KOPT-K1 (cell line): ENCODE data around the gene EIF1.
"Not testable (repeated sequence)": the region's sequence is repeated elsewhere in the genome, so short reads cannot be mapped to it uniquely, and the experiment has no call there.

Experiments used
- H3K27ac ChIP-seq: fragments of 200-600 bp; sonication (generic); 2 replicates; pipeline ENCODE4 v1.5.1; 2016; ENCODE audit warnings: antibody characterized with exemption, mild to moderate bottlenecking, low read depth, low read length; ENCODE audit not compliant: poor library complexity, severe bottlenecking
- H3K36me3 ChIP-seq: fragments of 200-600 bp; sonication (generic); 2 replicates; pipeline ENCODE4 v1.5.1; 2017; ENCODE audit warnings: antibody characterized with exemption, mild to moderate bottlenecking, low read length, moderate library complexity; ENCODE audit not compliant: insufficient read depth
- H3K9me3 ChIP-seq: fragments of 200-600 bp; sonication (generic); 2 replicates; pipeline ENCODE4 v1.5.1; 2017; ENCODE audit warnings: antibody characterized with exemption, low read length, mild to moderate bottlenecking; ENCODE audit not compliant: insufficient read depth, poor library complexity, severe bottlenecking

Gene EIF1

DNA sequence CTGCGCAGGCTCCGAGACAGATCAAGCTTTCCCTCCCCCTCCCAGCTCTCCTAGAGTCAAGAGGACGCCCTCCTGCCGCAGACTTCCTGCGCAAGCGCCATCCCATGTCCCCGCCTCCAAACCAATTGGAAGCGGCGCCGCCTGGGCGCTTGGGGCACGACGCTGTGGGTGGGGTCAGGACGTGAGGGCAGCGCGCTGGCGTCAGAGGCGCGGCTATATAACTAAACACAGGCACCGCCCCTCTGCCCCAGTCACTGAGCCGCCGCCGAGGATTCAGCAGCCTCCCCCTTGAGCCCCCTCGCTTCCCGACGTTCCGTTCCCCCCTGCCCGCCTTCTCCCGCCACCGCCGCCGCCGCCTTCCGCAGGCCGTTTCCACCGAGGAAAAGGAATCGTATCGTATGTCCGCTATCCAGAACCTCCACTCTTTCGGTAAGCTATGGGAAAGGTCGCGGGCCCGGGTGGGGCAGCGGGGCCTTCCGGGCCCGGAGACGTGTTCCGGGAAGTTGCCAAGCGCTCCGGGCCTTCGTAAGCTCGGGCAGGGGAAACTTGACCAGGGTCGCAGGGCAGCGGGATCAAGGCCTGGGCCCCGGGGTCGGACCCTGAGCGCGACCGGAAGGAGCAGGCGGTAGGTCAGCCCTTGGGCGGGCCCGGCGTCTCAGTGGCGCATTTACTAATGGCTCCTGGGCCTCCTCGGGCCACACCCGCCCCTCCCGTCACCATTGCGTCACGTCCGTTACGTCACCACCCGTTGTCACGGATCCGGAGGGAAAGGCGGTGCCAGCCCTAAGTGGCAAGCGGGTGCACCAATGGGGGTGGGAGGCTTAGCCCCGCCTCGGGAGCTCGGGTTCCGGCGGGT is at the start of gene EIF1:
TSS of gene EIF1 (plus strand) at position 245 of the 856 bp plus-strand sequence. CDS start at position 399, 154 bp downstream.
- peaks cover 45% of the 10 kb centered on the region for H3K36me3 ChIP-seq
- no peaks in the 10 kb centered on the region for H3K9me3 ChIP-seq
- H3K27ac ChIP-seq = peak within 1 kb of the TSS; percentile 95

DNA sequence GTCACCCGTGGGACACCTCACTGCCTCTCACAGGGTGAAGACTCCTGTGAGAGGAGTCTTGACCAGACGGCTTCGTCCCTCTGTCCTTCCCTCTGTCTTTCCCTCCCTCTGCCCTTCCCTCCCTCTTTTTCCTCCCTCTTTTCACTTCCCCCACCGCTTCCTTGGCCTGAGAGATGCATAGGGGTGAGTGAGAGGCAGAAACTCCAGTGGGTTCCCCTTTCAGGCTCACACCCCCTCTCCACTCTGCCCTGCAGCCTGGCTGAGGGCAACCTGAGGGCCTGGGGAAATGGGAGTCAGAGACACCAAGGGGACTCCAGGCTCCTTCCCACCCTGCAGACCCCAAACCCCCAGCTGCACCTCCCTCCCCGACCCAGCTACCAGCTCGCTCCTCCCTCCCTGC is 49.7 kb upstream of the EIF1 start:
- no peaks in the 10 kb centered on the region for H3K36me3 ChIP-seq
- no peak overlapping the region for H3K27ac ChIP-seq

DNA sequence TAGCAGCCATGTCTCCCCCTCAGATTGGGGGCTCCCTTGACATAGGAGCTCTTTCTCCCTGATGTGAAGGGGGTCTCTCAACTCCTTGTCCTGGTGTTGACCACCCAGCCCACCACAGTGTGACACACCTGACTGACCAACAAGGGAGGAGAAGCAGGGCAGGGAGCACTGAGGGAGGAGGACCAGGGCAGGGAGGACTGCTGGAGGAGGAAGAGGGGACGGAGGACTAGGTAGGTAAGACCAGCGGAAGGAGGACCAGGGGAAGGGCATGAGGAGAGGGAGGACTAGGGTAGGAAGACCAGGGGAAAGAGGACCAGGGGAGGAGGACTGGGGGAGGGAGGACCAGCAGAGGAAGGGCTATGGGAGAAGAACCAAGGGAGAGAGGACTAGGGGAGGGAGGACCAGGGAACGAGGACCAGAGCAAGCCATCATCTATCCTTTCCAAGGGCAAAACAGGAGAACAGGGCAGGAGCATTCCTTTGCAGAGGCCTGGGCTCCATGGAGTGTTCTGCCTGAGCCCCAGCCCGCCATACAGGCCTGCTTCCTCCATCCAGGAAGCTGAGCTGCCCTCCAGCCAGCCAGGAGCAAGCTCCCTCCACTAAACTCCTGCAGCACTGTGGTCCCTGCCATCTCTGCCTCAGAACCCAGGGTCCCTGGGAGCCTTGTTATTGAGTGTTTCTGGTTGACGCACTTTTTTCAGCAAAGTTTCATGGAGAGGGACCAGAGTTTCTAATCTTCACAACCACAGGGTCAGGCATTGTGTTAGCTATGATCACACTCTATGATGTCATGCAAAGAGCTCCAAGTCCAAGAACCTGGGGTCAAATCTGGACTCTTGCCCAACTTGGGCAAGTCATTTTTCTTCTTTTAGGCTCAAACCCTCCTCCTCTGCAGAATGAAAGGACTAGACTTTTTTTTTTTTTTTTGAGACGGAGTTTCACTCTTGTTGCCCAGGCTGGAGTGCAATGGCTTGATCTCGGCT is 48.9 kb upstream of the EIF1 start:
- H3K36me3 ChIP-seq = no peaks in the 10 kb centered on the region
- no peak overlapping the region for H3K27ac ChIP-seq
- no peaks in the 10 kb centered on the region for H3K9me3 ChIP-seq

More for the DNA sequence above, 49.7 kb upstream of the EIF1 start:
- H3K9me3 ChIP-seq = no peaks in the 10 kb centered on the region

DNA sequence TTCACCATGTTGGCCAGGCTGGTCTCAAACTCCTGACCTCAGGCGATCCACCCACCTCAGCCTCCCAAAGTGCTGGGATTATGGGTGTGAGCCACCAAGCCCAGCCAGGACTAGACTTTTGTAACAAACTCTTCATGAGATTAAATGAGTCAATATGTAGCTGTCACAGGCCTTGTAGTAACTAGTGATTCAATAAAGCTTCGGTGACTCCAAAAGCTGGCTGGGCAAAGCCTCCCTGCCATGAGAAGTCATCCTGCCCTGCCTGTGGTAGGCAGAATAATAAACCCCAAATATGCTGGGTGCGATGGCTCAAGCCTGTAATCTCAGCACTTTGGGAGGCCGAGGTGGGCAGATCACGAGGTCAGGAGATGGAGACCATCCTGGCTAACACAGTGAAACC is 48.1 kb upstream of the EIF1 start:
- H3K36me3 ChIP-seq, H3K9me3 ChIP-seq, H3K27ac ChIP-seq: not testable (repeated sequence)

DNA sequence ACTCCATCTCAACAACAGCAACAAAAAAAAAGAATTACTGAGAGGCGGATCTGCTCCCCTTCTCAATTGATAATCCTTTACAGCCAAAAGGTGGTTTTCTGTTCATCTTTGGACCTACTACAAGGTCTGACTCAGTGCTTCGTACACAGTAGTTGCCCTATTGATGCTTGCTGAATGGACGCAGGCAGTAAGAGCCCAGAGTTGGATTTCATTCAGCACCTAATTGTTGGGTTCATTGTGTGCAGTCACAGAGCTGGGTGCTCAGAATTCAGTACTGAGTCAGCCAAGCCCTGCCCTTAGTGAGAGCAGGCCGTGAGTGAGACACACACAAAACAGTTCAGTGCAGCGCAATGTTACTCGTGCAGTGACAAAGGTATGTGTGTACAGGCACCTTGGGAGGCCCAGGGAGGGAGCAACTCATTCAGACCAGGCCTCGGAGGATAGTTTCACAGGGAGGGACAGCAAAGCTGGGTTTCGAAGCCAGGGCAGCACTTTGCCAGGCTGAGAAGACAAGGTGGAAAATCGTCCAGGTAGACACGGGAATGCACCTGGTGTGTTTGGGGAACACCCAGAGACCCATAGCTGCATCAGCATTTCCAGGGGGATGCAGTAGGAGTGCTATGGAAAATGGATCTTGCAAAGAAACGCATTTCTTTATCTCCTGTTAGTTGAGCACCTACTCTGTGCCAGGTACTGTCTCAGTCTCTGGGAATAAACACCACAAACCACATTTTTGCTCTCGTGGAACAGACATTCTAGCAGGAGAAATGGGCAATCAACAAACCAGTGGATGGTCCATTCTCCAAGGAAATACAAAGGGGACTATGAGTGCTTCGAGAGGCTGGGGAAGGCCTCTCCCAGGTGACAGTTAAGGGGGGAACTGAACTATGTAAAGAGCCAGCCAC is 46.2 kb upstream of the EIF1 start:
- Histone ChIP-seq H3K36me3 (no peaks in the 10 kb centered on the region), H3K9me3 (no peaks in the 10 kb centered on the region), H3K27ac (no peak overlapping the region)

DNA sequence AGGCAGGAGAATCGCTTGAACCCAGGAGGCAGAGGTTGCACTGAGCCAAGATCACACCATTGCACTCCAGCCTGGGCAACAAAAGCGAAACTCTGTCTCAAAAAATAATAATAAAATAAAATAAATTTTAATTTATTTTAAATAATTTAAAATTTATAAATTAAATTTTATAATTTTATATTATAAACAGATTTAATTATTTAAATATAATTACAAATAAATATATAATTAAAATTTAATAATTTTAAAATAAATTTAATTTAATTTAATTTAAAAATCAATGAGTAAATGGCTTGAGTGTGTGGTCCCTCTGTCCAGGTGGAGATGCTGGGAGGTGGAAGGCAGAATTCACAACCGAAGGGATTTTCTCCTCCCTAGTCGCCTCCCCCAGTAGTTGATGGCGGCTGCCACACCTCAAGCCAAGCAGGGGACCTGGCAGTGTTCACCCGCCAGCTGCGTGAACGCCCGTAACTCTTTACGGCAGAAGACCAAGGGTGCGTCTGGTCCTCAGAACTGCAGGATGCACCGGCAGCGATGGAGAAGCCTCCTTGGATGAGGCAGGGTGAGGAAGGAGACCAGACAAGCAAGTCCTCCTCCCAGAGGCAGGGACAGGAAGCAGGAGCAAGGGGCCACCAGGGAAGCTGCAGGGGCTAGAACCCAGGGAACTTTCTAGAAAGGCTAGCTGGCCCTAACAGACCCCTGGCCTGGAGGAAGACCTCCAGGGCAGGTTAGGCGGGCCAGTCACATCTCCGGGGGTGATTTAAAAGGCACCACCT is 41.5 kb upstream of the EIF1 start:
- Histone ChIP-seq H3K27ac (no peak overlapping the region), H3K9me3 (no peaks in the 10 kb centered on the region), H3K36me3 (no peaks in the 10 kb centered on the region)

DNA sequence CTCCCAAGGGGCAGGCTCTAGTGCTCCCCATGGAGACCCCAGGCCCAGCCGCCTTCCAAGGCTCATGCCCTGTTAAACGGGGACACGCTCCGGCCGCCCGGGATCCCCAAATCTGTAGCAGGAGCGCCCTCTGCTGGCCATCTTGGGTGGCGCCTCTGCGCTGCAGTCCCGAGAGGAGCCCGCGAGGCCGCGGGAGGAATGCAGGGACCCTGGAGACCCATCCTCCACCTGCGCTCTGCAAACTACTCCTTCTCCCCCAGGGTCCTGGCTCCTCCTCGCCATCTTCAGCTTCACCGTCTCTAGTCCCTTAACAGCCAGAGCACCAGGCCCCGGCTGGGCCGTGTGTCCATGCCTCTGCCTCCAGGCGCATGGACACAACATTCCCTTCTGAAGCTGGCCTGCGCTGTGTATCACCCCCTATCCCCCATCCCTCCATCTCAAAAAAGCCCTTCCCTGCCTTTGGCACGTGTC is 40.7 kb upstream of the EIF1 start:
- Histone ChIP-seq H3K9me3 (no peaks in the 10 kb centered on the region), H3K27ac (no peak overlapping the region), H3K36me3 (no peaks in the 10 kb centered on the region)

DNA sequence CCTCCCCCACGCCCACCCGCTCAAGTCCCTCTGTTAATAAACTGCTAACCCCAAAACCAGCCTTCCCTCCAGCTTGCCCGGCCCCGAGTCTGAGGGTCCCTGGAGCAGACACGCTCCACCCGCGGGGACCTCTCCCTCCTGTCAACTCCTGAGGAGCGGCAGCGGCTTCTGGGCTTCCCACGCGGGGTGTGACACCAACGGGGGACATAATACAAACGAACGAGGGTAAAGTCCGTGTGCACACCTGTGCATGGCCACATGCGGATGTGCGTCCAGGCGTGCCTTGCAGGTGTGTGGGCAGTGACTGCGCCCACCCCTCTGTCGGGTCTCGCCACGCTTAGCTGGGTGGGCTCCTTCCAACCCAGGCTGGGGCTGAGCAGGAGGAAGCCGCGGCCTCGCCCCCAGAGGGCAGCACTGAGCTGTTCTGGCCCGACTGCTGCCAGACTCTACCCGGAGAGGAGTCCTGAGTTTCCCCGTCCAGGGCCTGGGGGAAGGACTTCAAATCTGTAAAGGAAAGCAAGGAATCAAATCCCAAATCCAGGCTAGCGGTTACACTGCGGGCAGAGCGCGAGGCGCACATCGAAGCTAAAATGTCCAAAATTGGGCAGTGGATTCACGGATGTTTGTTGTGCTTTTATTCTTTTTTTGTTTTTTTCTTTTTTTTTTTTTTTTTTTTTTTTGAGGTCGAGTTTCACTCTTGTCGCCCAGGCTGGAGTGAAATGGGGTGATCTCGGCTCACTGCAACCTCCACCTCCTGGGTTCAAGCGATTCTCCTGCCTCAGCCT is 40.1 kb upstream of the EIF1 start:
- H3K27ac ChIP-seq = no peak overlapping the region
- H3K36me3 ChIP-seq = no peaks in the 10 kb centered on the region
- H3K9me3 ChIP-seq = no peaks in the 10 kb centered on the region

DNA sequence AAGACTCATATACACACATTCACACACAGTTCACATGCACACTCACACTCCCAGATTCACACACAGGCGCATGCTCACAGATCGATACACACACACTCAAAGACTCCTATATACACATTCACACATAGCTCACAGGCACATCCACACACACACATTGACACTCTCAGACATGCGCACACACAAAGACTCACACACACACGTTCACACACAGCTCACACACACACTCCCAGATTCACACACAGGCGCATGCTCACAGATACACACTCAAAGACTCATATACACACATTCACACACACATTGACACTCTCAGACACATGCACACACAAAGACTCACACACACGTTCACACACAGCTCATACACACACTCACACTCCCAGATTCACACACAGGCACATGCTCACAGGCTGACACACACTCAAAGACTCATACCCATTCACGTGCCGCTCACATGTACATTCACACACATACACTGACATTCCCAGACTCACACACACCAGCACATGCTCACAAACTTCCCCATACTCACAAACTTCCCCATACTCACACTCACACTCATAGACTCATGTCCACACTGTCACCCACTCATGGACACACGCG is 38.7 kb upstream of the EIF1 start:
- H3K36me3 ChIP-seq = no peaks in the 10 kb centered on the region
- no peak overlapping the region for H3K27ac ChIP-seq
- no peaks in the 10 kb centered on the region for H3K9me3 ChIP-seq

DNA sequence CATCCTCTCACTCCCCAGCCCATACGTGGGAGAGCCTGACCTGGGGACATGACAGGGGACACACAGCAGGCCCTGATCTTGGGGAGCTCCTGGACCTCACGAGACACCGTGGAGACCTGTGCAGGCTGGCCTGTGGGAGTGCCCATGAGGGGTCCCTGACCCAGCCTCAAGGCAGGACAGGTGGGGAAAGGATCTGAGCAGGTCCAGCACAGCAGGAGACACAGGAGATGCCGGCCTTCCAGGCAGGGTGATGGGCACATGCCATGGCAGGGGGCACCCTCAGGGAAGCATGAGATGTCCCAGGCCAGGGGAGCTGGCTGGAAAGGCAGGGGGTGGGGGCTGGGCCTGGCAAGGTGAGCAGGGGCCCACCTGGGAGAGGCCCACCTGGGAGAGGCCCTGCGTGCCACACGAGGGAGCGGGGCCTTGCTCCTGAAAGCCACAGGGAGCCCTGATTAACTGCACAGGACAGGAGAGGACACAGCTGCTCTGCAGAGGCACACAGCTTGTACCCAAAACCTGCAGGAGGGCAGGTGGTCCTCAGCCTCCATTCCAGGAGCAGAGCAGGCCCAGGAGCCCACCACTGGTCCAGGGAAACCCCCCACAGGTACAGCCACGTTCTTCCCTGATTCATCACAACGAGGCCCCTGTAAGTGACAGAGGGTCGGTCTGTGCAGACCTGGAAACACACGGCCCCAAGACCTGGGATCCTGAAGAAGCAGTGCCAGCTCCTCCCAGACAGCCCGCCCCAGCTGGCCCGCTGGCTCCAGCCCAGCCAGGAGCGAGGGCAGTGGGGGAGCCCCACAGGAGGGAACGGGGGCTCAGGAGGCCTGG is 37.7 kb upstream of the EIF1 start:
- Histone ChIP-seq H3K9me3 (no peaks in the 10 kb centered on the region), H3K36me3 (no peaks in the 10 kb centered on the region), H3K27ac (no peak overlapping the region)

DNA sequence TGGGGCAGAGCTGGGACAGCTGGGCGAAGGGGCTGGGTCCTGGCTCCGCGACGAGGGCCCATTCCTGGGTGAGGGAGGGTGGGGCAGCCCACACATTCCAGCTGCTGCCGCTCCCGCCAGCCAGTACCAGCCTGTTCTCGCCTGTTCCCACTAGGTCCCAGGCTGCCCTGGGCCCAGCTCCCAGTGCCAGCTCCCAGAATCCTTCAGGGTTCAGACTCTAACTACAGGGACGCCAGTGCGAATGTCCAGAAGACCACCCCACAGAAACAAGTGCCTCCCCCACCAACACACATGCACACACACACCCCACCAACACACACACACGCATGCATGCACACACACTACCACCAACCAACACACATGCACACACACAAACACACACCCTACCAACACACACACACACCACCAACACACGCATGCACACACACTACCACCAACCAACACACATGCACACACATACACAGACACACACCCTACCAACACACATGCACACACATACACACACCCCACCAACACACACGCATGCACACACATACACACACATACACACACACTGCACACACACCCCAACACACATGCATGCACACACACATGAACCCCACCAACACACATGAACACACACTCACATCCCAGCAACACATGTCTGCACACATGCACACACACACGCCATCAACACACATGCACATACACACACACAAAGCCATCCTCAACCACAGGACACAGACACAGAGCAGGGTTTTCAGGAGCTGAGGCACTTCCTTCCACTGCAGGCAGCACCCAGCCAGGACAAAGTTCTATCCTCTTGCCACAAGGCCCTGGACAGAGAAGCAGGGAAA is 36.8 kb upstream of the EIF1 start:
- no peak overlapping the region for H3K27ac ChIP-seq

More for the DNA sequence above, 36.8 kb upstream of the EIF1 start:
- H3K9me3 ChIP-seq = no peaks in the 10 kb centered on the region
- no peaks in the 10 kb centered on the region for H3K36me3 ChIP-seq
